ENCODE results near the gene TPGS1.

GRCh38 chr19:485583-486236 is 21.6 kb upstream of the TPGS1 start:
- no peak for TF ChIP-seq ZNF384 (IDR thresholded peaks at IDR 0.05)
- no peak for TF ChIP-seq TARDBP (IDR thresholded peaks at IDR 0.05)
- TF ChIP-seq SUZ12 (IDR thresholded peaks at IDR 0.05): no peak
- TF ChIP-seq L3MBTL2 (conservative IDR thresholded peaks at IDR 0.05): no peak
- no peak for TF ChIP-seq SP1 (IDR thresholded peaks at IDR 0.05)
- no peak for TF ChIP-seq FOXK2 (IDR thresholded peaks at IDR 0.05)
- no peak for TF ChIP-seq FOXM1 (IDR thresholded peaks at IDR 0.05; ENCODE audit: borderline replicate concordance)
- no peak for TF ChIP-seq BHLHE40 (IDR thresholded peaks at IDR 0.05; ENCODE audit: borderline replicate concordance)
- no peak for TF ChIP-seq NFRKB (IDR thresholded peaks at IDR 0.05)
- no peak for TF ChIP-seq ARNT (IDR thresholded peaks at IDR 0.05)
- no peak for TF ChIP-seq HDGF (IDR thresholded peaks at IDR 0.05; ENCODE audit: borderline replicate concordance)
- TF ChIP-seq LEF1 (IDR thresholded peaks at IDR 0.05; ENCODE audit: borderline replicate concordance): no peak
- TF ChIP-seq ELF4 (IDR thresholded peaks at IDR 0.05): no peak
